ENCODE data around the gene MTRF1L.
A peak's percentile ranks its signal among the peaks of the same experiment; 100 is the strongest.
"Not testable (repeated sequence)": the region's sequence is repeated elsewhere in the genome, so short reads cannot be mapped to it uniquely, and the experiment has no call there.

MTRF1L gene

GRCh38 chr6:152979116-152979515 lies 23.4 kb downstream of the MTRF1L start:
- DNase-seq (ENCODE audit: low read depth, low spot score): no peak
- H3K4me3 ChIP-seq (ENCODE audit: low read length): no peak overlapping the region

- DNase-seq (ENCODE audit: low read depth, low spot score): no peak
- H3K4me3 ChIP-seq (ENCODE audit: low read length): no peak overlapping the region
Observed at GRCh38 chr6:152978058-152978457, 24.5 kb downstream of the MTRF1L start.

- no peak for DNase-seq (ENCODE audit: low read depth, low spot score)
- no peak overlapping the region for H3K4me3 ChIP-seq (ENCODE audit: low read length)
Observed at GRCh38 chr6:152977556-152977955, 25.0 kb downstream of the MTRF1L start.

GRCh38 chr6:152976749-152977148 lies 25.8 kb downstream of the MTRF1L start:
- no peak overlapping the region for H3K4me3 ChIP-seq (ENCODE audit: low read length)
- no peak for DNase-seq (ENCODE audit: low read depth, low spot score)

- no peak overlapping the region for H3K4me3 ChIP-seq (ENCODE audit: low read length)
- no peak for DNase-seq (ENCODE audit: low read depth, low spot score)
Observed at GRCh38 chr6:152975204-152975915, 27.1 kb downstream of the MTRF1L start.

- H3K4me3 ChIP-seq (ENCODE audit: low read length): no peak overlapping the region
- no peak for DNase-seq (ENCODE audit: low read depth, low spot score)
Observed at GRCh38 chr6:152973916-152974315, 28.6 kb downstream of the MTRF1L start.

- no peak overlapping the region for H3K4me3 ChIP-seq (ENCODE audit: low read length)
- DNase-seq (ENCODE audit: low read depth, low spot score): no peak
Observed at GRCh38 chr6:152969688-152970418, 32.7 kb downstream of the MTRF1L start.

GRCh38 chr6:152966168-152966894 lies 36.2 kb downstream of the MTRF1L start:
- H3K4me3 ChIP-seq (ENCODE audit: low read length); DNase-seq (ENCODE audit: low read depth, low spot score): not testable (repeated sequence)

- no peak for DNase-seq (ENCODE audit: low read depth, low spot score)
- no peak overlapping the region for H3K4me3 ChIP-seq (ENCODE audit: low read length)
Observed at GRCh38 chr6:152959333-152959732, 43.2 kb downstream of the MTRF1L start.

- H3K4me3 ChIP-seq (ENCODE audit: low read length): no peak overlapping the region
- DNase-seq (ENCODE audit: low read depth, low spot score): no peak
Observed at GRCh38 chr6:152957796-152958195, 44.7 kb downstream of the MTRF1L start.

GRCh38 chr6:152954443-152954842 lies 48.1 kb downstream of the MTRF1L start:
- H3K4me3 ChIP-seq (ENCODE audit: low read length): no peak overlapping the region
- DNase-seq (ENCODE audit: low read depth, low spot score): no peak

GRCh38 chr6:152952866-152953509 lies 49.5 kb downstream of the MTRF1L start:
- peak; percentile 18 for DNase-seq (ENCODE audit: low read depth, low spot score)
- no peak overlapping the region for H3K4me3 ChIP-seq (ENCODE audit: low read length)

- no peak for DNase-seq (ENCODE audit: low read depth, low spot score)
- no peak overlapping the region for H3K4me3 ChIP-seq (ENCODE audit: low read length)
Observed at GRCh38 chr6:152952045-152952444, 50.5 kb downstream of the MTRF1L start.

GRCh38 chr6:152950240-152950639 lies 52.3 kb downstream of the MTRF1L start:
- no peak overlapping the region for H3K4me3 ChIP-seq (ENCODE audit: low read length)
- DNase-seq (ENCODE audit: low read depth, low spot score): no peak

GRCh38 chr6:152948150-152948768 lies 54.2 kb downstream of the MTRF1L start:
- peak; percentile 35 for DNase-seq (ENCODE audit: low read depth, low spot score)
- no peak overlapping the region for H3K4me3 ChIP-seq (ENCODE audit: low read length)

GRCh38 chr6:152946995-152947394 lies 55.5 kb downstream of the MTRF1L start:
- no peak overlapping the region for H3K4me3 ChIP-seq (ENCODE audit: low read length)
- no peak for DNase-seq (ENCODE audit: low read depth, low spot score)

- DNase-seq (ENCODE audit: low read depth, low spot score): no peak
- H3K4me3 ChIP-seq (ENCODE audit: low read length): no peak overlapping the region
Observed at GRCh38 chr6:152946484-152946883, 56.0 kb downstream of the MTRF1L start.

GRCh38 chr6:152943260-152943897 lies 59.1 kb downstream of the MTRF1L start:
- no peak for DNase-seq (ENCODE audit: low read depth, low spot score)
- H3K4me3 ChIP-seq (ENCODE audit: low read length): no peak overlapping the region

All from Jurkat, Clone E6-1 (cell line).